Measurements from ENCODE around the gene TDRD7.

The TDRD7 gene

DNA sequence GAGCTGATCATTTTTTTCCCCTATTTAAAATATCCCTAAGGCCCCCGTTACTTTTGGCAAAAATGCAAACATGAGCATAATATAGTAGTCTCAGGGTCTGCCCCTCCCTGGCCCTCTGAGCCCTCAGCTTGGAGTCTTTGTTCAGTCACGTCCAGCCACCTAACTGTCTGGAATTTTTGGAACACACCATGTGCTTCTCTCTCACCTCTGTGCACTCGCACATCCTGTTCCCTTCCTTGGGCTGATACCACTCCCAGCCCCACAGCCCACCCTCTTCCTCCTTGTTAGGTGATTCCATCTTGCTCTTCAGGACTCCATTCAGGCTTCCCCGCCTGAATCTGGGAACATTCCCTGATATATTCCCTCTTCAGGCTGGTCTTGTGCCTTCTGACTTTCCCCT, 16.0 kb downstream of the TDRD7 start:
- TF ChIP-seq FOXP2 (optimal IDR thresholded peaks at IDR 0.05; ENCODE audit: borderline replicate concordance, extremely low read depth, extremely low read length, insufficient read depth) = no peak
- TF ChIP-seq TAF1 (IDR thresholded peaks at IDR 0.05; ENCODE audit: borderline replicate concordance, insufficient read depth, low read length) = no peak
- no peak for TF ChIP-seq REST (IDR thresholded peaks at IDR 0.05; ENCODE audit: insufficient read depth in 1 of 2, low read depth in 2 of 2, low read length in 2 of 2)
- TF ChIP-seq POLR2AphosphoS5 (IDR thresholded peaks at IDR 0.05; ENCODE audit: low read depth, low read length) = no peak
- no peak for TF ChIP-seq SIN3A (IDR thresholded peaks at IDR 0.05; ENCODE audit: borderline replicate concordance, insufficient read depth, low read length)

- no peak for TF ChIP-seq TAF1 (IDR thresholded peaks at IDR 0.05; ENCODE audit: borderline replicate concordance, insufficient read depth, low read length)
- no peak for TF ChIP-seq SIN3A (IDR thresholded peaks at IDR 0.05; ENCODE audit: borderline replicate concordance, insufficient read depth, low read length)
- no peak for TF ChIP-seq REST (IDR thresholded peaks at IDR 0.05; ENCODE audit: insufficient read depth in 1 of 2, low read depth in 2 of 2, low read length in 2 of 2)
Measured at GRCh38 chr9:97430316-97431043, 18.6 kb downstream of the TDRD7 start.

GRCh38 chr9:97431044-97431441, 19.1 kb downstream of the TDRD7 start:
- TF ChIP-seq REST (IDR thresholded peaks at IDR 0.05; ENCODE audit: insufficient read depth in 1 of 2, low read depth in 2 of 2, low read length in 2 of 2) (no peak), TAF1 (IDR thresholded peaks at IDR 0.05; ENCODE audit: borderline replicate concordance, insufficient read depth, low read length) (no peak), SIN3A (IDR thresholded peaks at IDR 0.05; ENCODE audit: borderline replicate concordance, insufficient read depth, low read length) (no peak), FOXP2 (optimal IDR thresholded peaks at IDR 0.05; ENCODE audit: borderline replicate concordance, extremely low read depth, extremely low read length, insufficient read depth) (no peak), POLR2AphosphoS5 (IDR thresholded peaks at IDR 0.05; ENCODE audit: low read depth, low read length) (no peak)

GRCh38 chr9:97431549-97432143, 19.8 kb downstream of the TDRD7 start:
- TF ChIP-seq FOXP2 (optimal IDR thresholded peaks at IDR 0.05; ENCODE audit: borderline replicate concordance, extremely low read depth, extremely low read length, insufficient read depth) (no peak), POLR2AphosphoS5 (IDR thresholded peaks at IDR 0.05; ENCODE audit: low read depth, low read length) (no peak), SIN3A (IDR thresholded peaks at IDR 0.05; ENCODE audit: borderline replicate concordance, insufficient read depth, low read length) (no peak), REST (IDR thresholded peaks at IDR 0.05; ENCODE audit: insufficient read depth in 1 of 2, low read depth in 2 of 2, low read length in 2 of 2) (no peak), TAF1 (IDR thresholded peaks at IDR 0.05; ENCODE audit: borderline replicate concordance, insufficient read depth, low read length) (no peak)
